Stimulated activated CD8-positive, alpha-beta memory T cell treated with anti-CD3 and anti-CD28 coated beads, Interleukin-15, amount 100 ng/mL, for 4 hours (primary cell): ENCODE data around the gene METTL22.

ENCODE experiments used
- DNase-seq, 2 donors: peaks; one replicate each; pipeline ENCODE4 v3.0.0-alpha.2; 2020; ENCODE audit warnings: low read depth in 2 of 2

The METTL22 gene

GRCh38 chr16:8665529-8665928 is 44.0 kb downstream of the METTL22 start:
- no peak for DNase-seq

DNA sequence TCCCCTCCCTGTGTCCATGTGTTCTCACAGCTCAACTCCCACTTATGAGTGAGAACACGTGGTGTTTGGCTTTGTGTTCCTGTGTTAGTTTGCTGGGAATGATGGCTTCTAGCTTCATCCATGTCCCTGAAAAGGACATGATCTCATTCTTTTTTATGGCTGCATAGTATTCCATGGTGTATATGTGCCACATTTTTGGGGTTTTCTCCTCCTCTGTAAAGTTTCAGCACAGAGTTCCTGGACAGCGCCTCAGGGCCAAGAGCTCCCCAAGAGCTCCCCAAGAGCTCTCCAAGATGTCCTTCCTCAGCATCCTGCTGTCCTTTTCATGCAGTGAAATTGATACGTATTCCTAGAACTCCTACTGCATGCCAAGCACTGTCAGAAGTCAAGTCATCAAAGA is 46.0 kb downstream of the METTL22 start:
- no peak for DNase-seq

- no peak for DNase-seq
Measured at GRCh38 chr16:8668113-8668512, 46.6 kb downstream of the METTL22 start.

DNA sequence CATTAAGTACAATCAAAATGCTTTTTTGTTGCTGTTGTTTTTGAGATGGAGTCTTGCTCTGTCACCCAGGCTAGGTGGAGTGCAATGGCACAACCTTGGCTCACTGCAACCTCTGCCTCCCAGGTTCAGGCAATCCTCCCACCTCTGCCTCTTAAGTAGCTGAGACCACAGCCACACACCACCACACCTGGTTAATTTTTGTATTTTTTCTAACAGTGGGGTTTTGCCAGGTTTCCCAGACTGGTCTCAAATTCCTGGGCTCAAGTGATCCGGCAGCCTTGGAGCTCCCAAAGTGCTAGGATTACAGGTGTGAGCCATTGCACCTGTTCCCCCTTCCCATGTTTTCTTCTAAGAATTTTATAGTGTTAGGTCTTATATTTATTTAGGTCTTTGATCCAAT is 48.0 kb downstream of the METTL22 start:
- DNase-seq = no peak

- no peak for DNase-seq
Measured at GRCh38 chr16:8670014-8670560, 48.6 kb downstream of the METTL22 start.

DNA sequence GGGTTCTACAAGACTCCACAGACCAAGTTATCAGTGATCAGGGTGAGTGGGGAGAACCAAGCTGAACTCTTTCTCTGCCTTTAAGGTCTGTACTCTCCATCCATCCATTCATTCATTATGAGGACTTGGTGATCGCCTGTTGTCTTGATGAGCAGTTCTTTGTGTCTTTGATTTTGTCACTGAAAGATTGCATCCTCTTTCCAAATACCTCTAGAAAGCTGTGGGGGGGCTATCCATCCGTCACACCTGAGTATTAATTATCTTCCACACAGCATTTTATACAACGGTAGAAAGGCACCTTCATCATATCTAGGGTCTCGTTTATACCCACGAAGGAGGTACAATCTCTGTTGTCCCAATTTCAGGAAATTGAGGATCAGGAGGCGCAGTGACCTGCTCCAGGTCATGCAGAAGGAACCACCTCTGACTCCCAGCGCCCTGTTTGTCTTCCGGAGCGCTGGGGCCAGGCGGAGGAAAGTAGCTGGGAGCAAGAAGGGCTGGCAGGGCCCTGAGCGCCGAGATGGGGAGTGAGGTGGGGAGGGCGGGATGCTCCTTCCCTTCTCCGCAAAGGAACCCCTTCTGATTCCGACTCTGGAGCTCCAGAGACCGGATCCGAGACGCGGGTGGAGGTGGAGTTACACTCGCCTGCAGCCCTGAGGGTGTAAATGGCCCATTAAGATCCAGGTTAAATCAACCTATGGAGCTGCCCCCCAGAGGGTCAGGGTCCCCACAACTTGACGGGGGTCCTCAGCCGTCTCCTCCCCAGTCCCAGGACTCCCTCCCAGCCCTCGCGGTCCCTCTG is 52.3 kb downstream of the METTL22 start:
- no peak for DNase-seq

GRCh38 chr16:8674413-8675022 is 53.0 kb downstream of the METTL22 start, which contains the start of gene ABAT:
ABAT (plus strand) TSS chr16:8674617; CDS start chr16:8735740, 61,123 bp downstream.
- peak; percentile 65 to 76 for DNase-seq

GRCh38 chr16:8675183-8676159 is 54.0 kb downstream of the METTL22 start:
- DNase-seq = peak; percentile 29 to 55

- DNase-seq = no peak
Measured at GRCh38 chr16:8676160-8676547, 54.7 kb downstream of the METTL22 start.

DNA sequence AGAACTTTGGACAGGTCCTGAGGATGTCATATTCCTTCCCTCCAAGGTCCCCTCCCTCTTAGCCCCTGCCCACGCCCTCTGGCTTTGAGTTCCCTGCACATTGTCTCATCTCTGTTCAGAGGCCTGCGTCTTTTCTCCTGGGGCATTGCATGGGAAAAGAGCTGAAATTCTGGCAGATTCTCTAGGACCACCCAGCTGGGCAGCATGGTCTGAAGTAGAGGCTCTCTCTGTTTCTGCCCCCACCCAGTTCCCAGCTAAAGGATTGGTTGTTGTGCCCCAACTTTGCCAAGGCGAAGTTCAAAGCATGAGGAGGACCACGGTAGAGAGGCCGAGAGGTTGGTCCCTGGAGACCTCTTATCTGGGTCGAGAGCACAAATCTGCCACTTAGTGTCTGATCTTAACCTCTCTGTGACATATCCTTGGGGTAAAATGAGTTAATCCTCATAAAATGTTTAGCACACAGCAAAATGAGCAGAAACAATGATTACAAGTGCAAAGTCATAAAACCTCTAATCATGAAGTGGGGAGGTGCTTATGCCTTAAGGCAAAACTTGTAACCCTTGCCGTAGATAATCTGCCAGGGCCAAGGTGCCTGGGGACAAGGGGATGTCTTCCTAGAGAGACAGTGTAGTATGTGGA is 55.4 kb downstream of the METTL22 start:
- DNase-seq = no peak

- no peak for DNase-seq
Measured at GRCh38 chr16:8677481-8677880, 56.0 kb downstream of the METTL22 start.

- DNase-seq = no peak
Measured at GRCh38 chr16:8678068-8678927, 56.8 kb downstream of the METTL22 start.

GRCh38 chr16:8679151-8679550 is 57.7 kb downstream of the METTL22 start:
- DNase-seq = no peak

GRCh38 chr16:8682551-8683259 is 61.2 kb downstream of the METTL22 start:
- no peak for DNase-seq

DNA sequence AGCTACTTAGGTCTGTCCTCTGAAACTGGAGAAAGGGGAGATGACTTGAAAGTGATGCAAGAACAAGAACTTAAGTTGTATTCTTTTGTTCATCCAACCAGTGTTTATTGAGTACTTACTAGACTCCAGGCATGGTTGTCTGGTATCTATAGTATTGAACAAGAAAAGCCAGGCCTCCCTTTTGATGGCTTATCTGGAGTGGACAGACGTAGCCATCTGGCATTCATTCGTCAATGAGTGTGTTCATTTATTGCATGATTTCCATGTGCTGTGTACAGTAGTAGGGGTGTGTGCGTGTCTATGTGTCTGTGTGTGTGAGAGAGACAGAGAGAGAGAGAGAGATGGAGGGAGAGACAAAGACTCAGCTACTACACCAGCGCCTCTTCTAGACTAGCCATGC is 62.1 kb downstream of the METTL22 start:
- no peak for DNase-seq

DNA sequence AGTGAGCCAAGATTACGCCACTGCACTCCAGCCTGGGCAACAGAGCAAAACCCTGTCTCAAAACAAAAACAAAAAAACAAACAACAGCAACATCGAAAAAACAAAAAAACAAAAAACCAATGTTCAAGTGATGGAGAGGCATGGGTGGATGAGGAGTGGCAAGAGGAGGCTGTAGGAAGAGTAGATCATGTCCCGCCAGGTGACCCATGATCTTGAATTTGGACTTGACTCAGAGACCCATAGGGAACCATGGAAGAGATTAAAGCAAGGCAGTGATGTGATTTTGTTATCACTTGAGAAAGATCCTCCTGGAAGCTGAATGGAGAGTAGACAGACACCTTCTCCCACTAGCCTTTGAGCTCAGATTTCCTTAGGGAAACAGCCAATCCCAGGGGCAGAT is 64.1 kb downstream of the METTL22 start:
- DNase-seq = no peak

DNA sequence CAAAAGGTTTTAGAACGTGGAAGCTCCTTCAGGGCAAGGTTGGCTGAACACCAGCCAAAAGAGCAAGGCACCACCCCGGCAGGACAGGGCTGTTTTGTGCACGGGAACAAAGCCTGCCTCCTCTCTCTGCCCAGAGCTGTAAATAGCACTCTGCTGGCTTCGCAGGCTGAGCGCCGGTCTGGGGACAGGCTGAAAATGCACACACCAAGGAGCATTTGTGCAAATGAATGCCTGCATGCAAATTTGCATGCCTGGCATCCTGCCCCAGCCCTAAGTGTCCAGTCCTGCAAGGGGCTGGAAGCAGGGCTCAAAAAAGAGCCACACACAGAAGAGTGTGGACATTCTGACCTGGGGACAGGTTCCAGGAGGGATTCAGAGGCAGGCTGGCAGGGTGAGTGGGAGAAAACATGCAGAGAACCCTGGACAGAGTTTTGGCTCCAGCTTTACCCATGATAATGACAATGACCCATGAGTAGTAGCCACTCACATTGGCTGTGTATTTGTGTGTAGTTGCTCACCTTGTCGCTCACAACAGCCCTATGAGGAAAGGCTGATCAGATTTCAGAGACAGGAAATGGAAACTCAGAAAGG is 64.6 kb downstream of the METTL22 start:
- DNase-seq = no peak

DNA sequence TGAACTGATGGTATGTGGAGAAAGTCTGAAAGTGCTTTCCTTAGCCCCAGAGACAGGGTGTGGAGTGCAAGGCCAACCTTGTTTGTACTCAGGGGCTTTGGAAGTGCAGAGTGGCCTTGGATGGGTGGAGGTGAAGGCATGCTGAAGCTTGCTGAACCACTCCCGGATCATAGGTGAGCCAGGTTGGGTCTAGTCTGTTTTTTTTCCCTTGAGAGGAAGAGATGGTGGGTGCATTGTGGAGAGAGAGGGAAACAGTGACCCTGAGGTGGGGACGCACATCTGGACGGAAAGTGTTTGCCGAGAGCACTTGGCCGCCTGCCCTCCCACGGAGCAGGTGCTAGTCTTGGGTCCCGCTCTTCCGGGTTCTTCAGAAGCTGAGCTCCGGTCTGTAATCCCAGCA is 65.4 kb downstream of the METTL22 start:
- DNase-seq = no peak

GRCh38 chr16:8689686-8690085 is 68.2 kb downstream of the METTL22 start:
- DNase-seq = no peak
